NK-92 treated with Interleukin-12 subunit alpha and Interleukin-12 subunit beta, amount 100 ng/mL, for 24 hours (cell line): ENCODE data around the gene GDAP1L1.
"Not testable (repeated sequence)": the region's sequence is repeated elsewhere in the genome, so short reads cannot be mapped to it uniquely, and the experiment has no call there.

ENCODE experiments used
- DNase-seq: peaks from one replicate; lab custom pipeline; 2025; lab: John Stamatoyannopoulos, UW

Gene GDAP1L1

DNA sequence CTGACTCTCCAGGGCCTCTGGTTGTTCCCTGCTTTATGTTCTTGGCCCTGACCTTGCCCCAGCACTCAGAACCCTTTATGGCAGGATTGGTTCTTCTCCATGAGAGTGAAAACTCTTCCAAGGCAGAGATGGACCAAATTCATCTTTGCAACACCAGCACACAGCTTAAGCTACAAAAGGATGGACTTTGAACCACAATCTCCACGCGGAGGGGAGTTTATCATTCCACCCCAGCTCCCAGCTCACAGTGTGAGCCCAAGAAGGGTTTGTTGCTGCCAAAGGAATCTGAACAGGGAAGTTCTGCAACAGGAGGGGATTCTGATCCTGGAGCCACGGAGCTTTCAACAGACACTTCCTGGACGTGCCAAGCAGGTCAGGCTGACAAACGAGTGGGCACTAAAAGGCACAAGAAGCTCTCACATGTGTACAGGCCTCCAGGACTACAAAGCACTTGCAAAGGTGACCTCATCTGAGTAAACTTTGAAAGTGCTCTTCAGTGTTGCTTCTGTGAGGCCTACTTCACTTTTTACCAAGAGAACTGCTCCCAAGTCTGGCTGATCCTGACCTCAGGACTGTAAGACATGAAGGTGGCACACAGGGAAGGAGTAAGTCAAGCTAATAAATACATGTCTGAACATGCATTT lies 55.0 kb downstream of the GDAP1L1 start:
- no peak for DNase-seq

GRCh38 chr20:44302736-44303135 lies 55.6 kb downstream of the GDAP1L1 start:
- DNase-seq, result no peak

- no peak for DNase-seq
These were observed 57.3 kb downstream of the GDAP1L1 start for GRCh38 chr20:44304383-44304782.

DNA sequence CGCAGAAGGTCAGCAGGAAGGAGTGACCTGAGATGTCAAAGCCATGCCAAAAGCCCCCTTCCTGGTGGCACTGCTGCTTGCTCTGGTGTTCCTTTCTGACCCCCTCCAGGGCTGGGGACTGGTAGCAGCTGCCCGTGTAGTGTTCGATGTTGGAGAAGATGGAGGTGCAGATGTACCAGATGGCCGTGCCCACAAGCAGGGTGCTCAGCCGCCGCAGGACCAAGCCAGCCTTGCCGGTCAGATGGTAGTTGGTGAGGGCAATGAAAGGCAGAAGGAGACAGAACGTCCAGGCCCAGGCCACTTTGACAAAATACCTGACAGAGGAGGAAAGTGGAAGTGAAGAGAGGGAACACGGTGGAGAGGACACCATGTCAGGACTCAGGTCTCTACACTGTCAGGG lies 59.8 kb downstream of the GDAP1L1 start:
- DNase-seq, result no peak

- no peak for DNase-seq
These were observed 62.9 kb downstream of the GDAP1L1 start for GRCh38 chr20:44309763-44310663.

GRCh38 chr20:44310664-44311639 lies 63.8 kb downstream of the GDAP1L1 start, which contains the start of gene FITM2:
Gene FITM2 (minus strand): TSS chr20:44311202. CDS start chr20:44311148, 54 bp downstream.
- peak; percentile 97 for DNase-seq

- no peak for DNase-seq
These were observed 67.8 kb downstream of the GDAP1L1 start for GRCh38 chr20:44314870-44315269.

DNA sequence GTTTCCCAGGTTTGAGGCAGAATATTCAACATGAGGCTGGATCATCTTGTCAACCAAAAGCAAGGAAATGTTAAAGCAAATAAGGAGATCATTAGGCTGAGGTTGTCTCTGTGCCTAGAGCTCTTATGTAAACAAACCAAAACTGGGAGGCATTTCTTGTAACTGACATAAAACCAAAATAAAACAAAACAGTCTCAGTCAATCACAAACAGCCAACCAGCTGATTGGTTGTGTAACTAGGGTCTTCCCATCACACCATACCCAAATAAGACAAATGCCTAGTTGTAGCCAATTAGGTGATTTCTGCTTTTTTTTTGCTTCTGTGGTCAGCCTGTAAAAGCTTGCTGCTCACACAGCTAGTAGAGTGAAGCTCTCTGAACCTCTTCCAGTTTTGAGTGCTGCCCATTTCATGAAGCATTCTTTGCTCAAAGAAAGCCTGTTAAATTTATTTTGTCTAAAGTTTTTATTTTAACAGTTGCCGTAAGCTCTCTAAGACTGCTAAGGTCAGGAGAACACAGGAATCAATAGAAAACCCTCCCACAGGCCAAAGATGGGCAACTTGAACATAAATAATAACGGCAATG lies 72.8 kb downstream of the GDAP1L1 start:
- DNase-seq, result no peak

GRCh38 chr20:44324343-44324742 lies 77.2 kb downstream of the GDAP1L1 start:
- DNase-seq, result no peak

- DNase-seq, result no peak
These were observed 79.5 kb downstream of the GDAP1L1 start for GRCh38 chr20:44326391-44327159.

- not testable (repeated sequence) for DNase-seq
These were observed 80.6 kb downstream of the GDAP1L1 start for GRCh38 chr20:44327748-44328147.

DNA sequence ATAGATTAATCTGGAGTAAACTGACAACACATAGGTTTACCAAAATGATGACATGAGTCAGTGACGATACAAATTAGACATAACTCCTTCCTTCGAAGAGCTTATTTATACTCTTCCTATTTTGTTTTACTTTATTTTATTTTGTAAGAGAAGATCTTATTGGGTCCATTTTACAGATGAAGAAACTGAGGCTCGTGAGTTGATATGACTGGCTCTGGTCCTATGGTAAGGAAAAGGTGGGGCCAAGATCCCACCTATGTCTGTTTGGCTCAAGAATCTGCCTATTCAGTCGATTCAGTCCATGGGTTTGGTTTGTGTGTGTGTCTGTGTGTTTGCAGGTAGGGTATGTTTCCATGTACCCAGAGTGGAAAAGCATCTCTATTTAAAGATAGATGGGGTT lies 81.3 kb downstream of the GDAP1L1 start:
- no peak for DNase-seq
